Activated CD8-positive, alpha-beta memory T cell treated with anti-CD3 and anti-CD28 coated beads, Interleukin-2, amount 50 U/mL, for 24 hours (primary cell): Measurements from ENCODE around the gene PLCH2.

Experiments
- DNase-seq: peaks from one replicate; pipeline ENCODE4 v3.0.0-alpha.2; 2020; ENCODE audit errors: extremely low read depth

Gene PLCH2

GRCh38 chr1:2530513-2531361, 54.6 kb downstream of the PLCH2 start:
- no peak for DNase-seq

GRCh38 chr1:2532485-2533160, 56.5 kb downstream of the PLCH2 start:
- DNase-seq, result no peak

GRCh38 chr1:2533365-2533764, 57.3 kb downstream of the PLCH2 start:
- DNase-seq, result no peak

GRCh38 chr1:2534315-2534686, 58.2 kb downstream of the PLCH2 start:
- DNase-seq, result no peak

- DNase-seq, result no peak
These were observed 58.8 kb downstream of the PLCH2 start for GRCh38 chr1:2534687-2535441.

GRCh38 chr1:2535455-2535854, 59.4 kb downstream of the PLCH2 start:
- no peak for DNase-seq

GRCh38 chr1:2535981-2536380, 59.9 kb downstream of the PLCH2 start:
- DNase-seq, result no peak

- no peak for DNase-seq
These were observed 61.7 kb downstream of the PLCH2 start for GRCh38 chr1:2537784-2538115.

- no peak for DNase-seq
These were observed 62.3 kb downstream of the PLCH2 start for GRCh38 chr1:2538376-2538775.

GRCh38 chr1:2538872-2539271, 62.8 kb downstream of the PLCH2 start:
- DNase-seq, result no peak

- no peak for DNase-seq
These were observed 63.3 kb downstream of the PLCH2 start for GRCh38 chr1:2539312-2539907.

- DNase-seq, result no peak
These were observed 64.9 kb downstream of the PLCH2 start for GRCh38 chr1:2540816-2541492.

GRCh38 chr1:2541619-2542245, 65.6 kb downstream of the PLCH2 start:
- DNase-seq, result no peak

- DNase-seq, result no peak
These were observed 66.3 kb downstream of the PLCH2 start for GRCh38 chr1:2542246-2542915.

- DNase-seq, result no peak
These were observed 67.5 kb downstream of the PLCH2 start for GRCh38 chr1:2543543-2544092.

GRCh38 chr1:2544093-2544874, 68.2 kb downstream of the PLCH2 start:
- no peak for DNase-seq

GRCh38 chr1:2544875-2545640, 69.0 kb downstream of the PLCH2 start:
- DNase-seq, result no peak

- DNase-seq, result no peak
These were observed 69.8 kb downstream of the PLCH2 start for GRCh38 chr1:2545754-2546514.
